Activated T-helper 1 cell treated with anti-CD3 and anti-CD28 coated beads, Interleukin-2, amount 50 U/mL, for 16 hours (primary cell): ENCODE data around the gene ARMC2.
"Not testable (repeated sequence)": the region's sequence is repeated elsewhere in the genome, so short reads cannot be mapped to it uniquely, and the experiment has no call there.

Experiments used
- DNase-seq, 2 donors: peaks; one replicate each; pipeline ENCODE4 v3.0.0-alpha.2; 2020; ENCODE audit warnings: low read depth in 1 of 2, low spot score in 1 of 2

The ARMC2 gene

DNA sequence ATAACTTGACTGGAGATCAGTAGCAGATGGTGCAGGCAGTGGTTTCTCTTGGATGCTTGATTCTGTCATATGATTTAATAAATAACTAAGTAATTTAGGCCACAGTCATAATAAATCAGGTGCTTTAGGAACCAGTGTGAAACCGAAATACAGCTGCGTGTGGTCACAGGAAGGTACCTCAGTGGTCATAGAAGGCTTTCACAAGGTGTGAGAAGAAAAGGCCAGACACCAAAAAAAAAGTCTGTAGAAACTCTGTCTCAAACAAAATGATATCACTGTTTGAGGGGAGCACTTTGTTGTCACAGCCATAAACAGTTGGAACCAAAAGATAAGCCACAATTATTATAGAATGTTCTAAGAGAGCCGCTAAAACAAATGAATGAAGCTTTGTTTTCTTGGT, 56.5 kb downstream of the ARMC2 start:
- no peak for DNase-seq

DNA sequence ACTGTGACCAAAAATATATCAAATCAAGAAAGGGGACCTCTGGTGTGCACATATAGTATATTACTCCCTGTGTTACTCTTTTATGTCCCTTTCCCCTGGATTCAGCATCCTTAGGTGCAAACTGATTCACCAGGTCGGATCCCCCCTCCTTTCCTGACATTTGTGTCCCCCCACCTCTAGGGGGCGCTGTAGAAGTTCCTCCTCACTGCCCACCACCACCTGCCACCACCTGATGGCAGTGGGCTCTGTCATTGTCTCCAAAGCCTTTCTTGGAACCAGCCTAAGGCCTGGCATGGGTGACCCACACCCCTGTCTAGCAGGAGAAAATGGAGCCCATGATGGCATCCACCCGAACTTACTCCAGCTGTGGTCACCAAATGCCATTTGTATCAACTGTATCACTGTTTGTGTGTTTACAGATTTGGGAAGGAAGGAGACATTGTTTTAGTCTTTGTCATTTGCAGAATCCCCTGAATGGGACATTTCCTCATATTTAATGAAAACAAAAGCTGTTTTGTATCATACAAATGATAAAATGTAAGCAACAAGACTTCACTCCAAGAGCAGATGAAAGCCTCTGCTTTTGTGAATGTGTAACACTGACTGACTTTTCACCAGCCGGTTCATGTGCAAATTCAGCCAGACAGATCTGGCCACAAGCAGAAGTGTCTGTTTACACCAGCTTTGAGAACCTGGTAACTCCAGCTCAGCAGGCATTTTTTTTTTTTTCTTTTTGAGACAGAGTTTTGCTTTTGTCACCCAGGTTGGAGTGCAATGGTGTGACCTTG, 66.2 kb downstream of the ARMC2 start:
- peak in 1 of 2 donors; percentile 6 for DNase-seq

DNA sequence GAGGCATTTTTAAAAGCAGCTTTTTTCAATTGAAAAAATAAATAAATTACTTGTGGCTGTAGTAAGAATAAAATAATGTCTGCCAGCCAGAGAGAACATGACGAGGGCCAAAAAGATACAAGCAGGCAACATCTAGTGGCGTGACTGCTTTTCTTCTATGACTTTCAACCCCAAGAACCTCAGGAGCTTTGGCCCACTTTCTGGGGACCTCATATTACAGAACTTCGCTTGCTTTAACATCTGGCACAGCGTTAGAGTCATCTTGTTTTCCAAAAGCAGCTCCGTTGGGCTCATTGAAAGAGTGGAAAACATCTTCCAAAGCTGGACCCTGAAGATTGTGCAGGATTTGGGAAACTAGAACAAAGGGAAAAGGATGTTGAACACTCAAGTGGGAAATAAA, 67.0 kb downstream of the ARMC2 start:
- DNase-seq = no peak

DNA sequence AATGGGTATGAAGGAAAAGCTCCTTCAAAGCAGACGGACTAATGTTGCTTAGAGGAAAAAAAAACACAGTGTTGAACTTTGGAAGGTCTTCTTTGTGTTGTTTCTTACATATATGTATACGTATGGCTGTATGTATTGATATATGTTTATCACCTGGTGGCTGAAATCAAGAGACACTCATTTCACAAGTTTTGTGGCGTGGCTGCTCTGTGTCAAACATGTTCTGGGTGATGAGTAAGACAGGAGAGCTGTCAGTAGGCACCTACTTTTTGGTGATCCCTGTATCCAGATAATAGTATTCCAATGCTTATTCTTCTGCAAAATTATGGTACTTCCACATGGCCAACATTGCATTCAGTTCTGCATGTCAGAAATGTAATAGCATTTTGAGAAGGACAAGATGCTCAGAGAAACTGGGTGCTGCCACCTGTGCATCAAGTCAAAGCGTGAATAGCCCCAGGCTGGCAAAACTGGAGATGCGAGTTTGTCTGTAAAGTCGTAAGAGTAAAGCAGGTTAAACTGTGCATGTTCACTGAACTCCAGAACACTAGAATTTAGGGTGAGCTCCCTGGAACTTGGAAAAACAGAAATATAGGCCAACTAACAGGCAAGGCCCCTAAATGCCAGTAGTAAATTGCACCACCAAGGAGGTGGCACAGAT, 67.9 kb downstream of the ARMC2 start:
- DNase-seq = no peak

DNA sequence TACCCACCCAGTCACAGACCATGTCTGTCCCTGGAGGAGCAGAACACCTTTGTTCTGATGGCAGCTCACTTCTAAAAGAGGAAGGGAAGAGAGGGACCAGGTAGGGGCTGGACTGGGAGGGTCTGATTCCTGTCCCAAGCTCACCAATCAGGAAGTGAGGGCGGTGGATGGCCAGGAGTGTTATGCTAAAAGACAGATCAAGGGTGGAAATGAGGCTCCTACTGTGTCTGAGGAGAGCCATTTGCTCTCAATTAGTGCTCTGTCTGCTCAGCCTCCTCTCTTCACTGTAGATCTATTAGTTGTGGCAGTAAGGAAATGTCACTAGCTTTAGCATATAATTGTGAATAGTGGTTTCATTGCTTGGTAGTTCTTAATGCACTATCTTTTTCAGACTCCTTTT, 72.5 kb downstream of the ARMC2 start:
- DNase-seq = no peak

DNA sequence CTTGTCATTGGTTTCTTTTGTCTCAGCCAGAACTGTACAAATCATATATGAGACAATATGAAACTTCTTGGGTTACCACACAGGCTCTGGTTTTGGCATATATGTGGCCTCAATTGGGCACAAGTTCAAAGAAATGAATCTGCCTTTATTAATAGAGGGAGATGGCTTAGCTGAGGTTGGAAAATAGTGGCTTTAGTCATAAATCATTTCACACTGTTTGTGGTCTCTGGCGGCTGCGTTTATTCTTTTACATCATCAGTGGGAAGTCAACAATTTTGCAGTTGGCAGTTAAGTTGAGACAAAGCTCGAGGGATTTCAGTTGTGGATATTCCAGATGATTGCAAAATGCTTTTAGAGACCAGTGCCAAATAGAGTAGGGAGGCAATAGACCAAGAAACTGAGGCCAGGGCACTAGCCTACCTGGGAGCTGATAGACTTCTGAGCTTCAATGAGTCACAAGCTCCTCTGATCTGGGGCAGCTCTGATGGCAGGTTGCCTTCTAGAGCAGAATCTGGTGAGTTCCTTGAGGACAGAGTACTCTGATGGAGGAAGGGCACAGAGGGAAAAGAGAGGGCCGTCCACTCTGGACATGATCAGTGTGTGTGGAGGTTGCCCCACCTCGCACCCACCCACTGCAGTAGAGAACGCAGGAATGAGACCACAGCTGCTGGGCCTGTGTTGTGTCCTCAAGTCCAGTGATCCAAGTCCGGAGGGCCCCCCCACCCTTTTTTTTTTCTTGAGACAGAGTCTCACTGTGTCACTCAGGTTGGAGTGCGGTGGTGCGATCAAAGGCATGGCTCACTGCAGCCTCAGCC, 73.5 kb downstream of the ARMC2 start:
- no peak for DNase-seq

DNA sequence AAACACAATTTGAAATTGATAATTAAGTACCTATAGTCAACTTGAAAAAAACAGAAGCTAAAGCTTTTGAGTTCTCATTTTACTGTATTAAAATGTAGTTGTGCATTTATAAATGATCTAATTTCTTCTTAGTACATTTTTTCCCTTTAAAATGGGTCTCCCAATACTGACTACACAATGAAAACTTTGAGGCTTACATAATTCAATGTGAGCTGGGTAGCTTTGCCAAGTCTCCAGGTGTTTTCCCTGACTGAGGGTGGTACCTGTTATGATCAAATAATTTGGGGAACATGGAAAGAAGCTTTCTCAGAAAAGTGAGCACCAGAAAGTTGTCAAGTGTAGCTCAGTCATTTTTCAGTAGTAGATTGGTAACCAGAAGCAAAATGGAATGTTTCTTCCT, 74.3 kb downstream of the ARMC2 start:
- no peak for DNase-seq

DNA sequence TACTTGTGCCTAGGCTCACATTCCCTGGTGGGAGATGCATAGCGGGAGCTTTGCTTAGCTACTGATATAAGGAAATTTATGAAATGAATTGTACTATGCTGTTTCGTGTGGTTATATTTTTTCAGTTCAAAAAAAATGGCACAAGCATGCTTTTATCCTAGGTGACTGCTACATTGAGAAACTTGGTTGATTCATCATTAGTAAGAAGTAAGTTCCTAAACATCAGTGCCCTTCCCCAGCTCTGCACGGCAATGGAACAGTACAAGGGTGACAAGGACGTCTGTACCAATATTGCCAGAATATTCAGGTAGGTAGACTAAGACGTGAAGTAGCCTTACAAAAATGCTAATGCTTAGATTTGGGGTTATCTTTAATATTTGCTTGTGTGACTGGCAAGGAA, 79.7 kb downstream of the ARMC2 start:
- DNase-seq = no peak

DNA sequence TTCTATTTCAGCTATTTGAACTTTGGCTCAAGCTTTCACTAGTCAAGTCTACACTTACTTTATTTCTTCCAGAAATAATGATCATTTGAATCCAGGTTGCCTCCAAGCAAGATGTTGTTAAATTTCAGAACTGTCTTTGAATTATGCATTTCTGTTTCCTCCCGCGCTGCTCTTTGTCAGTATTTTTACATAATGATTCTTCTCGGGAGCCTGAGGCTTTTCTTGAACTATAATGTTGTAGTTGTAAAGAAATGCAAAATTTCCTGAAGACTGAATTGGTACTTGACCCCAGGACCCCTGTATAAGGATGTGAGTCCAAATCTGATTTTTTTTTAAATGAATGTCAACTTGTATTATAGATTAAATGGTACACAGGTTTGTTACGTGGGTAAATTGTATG, 80.4 kb downstream of the ARMC2 start:
- no peak for DNase-seq

DNA sequence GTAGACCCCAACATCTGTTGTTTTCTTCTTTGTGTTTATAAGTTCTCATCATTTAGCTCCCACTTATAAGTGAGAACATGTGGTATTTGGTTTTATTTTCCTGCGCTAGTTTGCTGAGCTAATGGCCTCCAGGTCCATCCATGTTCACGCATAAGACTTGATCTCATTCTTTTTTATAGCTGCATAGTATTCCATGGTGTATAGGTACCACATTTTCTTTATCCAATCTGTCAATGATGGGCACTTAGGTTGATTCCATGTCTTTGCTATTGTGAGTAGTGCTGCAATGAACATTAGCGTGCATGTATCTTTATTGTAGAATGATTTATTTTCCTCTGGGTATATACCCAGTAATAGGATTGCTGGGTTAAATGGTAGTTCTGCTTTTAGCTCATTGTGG, 82.9 kb downstream of the ARMC2 start:
- DNase-seq = not testable (repeated sequence)

DNA sequence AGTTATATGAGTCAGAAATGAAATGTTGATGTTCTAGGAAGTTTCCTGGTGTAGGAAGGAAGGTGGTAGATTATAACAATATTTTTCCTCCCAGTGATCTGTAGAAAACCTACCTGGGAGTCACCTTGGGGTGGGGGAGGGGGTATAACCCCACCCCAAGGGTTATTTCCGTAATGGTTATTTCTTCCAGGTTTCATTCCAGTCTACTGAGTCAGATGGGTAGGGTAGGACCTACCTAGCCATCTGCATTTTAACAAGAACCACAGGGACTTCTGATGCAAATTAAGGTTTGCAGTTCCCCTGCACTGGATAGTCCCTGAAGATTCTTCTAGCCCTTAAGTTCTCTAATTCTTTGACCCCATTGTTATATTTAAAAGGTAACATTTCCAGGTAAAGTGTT, 88.9 kb downstream of the ARMC2 start:
- no peak for DNase-seq

DNA sequence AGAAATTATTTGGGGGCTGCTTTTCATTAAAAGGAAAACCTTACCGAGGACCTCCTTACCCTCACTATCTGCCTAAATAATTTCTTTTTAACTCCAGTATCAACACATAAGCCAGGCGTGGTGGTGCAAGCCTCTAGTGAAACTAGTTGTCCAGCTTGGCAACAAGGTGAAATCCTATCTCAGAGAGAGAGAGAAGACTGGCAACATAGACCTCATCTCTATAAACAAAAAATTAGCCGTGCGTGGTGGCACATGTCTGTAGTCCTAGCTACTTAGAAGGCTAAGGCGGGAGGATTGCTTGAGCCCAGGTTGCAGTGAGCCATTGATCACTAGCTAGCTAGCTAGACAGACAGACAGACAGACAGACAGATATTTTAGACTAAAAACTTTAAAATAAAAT, 92.5 kb downstream of the ARMC2 start:
- DNase-seq = no peak

DNA sequence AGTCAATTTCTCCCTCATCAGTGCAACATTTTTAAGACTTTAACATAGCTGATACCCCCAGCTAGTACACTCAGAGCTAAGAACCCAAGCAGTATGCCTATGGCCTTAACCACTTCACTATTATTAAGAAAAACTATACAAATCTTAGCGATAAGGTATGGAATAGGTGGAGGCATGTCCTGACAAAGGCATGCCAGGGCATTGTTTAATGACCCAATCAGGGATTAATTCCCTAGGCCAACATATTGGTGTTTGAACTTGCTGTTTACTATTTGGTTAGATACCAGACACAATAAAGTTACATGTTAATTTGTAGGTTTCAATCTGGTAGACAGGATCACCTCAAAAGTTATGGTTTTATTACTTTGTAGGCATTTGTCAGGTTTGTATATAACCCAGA, 93.1 kb downstream of the ARMC2 start:
- DNase-seq = no peak

DNA sequence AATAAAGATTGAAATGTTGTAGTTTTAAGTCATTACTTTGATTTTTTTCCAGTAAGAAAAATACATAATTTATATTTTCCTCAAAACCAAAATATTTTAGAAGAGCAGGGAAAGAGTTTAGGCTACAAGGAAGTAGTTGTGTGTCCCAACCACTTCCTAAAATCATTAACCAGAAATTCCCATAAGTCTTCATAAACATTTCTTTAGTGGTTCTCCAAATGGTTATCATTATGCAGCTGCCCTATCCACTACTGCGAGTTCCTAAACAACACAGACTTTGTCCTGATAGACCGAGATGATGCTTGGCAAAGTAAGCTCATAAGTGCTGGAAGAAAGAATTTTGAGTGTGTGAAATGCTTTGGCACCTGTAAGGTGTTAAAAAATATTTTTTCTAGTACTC, 93.6 kb downstream of the ARMC2 start:
- DNase-seq = no peak

DNA sequence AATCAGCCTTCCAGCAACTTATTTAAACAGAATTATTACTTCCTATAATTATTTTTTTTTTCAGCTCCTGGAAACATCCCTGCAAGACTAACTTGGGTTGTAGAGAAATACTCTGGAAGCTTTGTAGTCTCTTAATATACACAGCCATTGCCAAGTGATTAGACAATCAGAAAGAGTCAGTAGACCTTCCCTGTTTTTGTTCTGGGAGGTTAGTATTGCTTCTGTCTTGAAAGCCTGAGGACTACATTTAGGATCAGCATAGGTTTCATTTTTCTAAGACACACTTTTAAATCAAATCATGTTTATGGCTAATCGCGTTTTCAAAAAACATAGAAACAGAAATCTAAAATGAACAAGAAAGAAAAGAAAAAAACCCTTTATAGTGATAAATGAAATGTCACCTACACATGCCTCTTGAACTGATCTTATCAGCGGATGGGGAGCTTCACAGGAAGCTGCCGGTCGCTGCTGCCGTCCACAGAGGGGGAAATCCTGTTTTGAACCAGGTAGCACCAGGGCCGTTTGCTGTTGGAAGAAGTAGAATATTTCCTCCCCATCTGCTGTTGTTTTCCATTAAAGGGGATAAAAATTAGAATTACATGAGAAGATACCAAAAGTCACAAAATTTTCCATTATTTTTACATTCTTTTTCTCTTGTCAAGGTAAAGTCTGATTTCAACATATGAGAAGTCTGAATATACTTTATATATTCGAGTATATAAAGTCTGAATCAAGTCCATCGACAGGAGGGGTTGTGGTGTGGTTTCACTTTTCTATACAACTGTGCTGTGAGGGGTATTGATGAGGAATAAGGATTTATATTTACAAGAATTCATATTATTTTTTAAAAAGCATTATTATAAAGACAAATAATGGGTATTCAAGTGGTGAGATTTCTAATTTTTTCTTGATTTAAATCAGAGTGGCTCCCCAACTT, 94.6 kb downstream of the ARMC2 start:
- DNase-seq = peak; percentile 35

DNA sequence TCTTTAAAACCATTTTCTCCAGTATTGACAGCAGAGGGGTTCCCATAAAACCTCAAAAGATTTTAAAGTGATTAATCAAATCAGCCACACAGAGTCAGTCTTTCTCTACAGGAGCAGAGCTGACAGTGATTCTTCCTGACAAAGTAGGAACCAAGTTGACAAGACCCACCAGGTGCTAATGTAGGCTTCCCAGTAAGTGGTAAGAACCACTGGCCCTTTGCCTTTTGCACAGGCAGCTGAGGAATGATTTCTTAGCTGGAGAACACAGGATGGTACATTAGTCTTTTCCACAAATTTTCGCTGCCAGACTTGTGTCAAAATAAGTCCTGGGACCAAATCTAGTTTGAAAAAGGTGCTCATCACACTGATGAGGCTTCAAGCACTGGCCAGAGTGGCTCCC, 95.8 kb downstream of the ARMC2 start:
- no peak for DNase-seq

DNA sequence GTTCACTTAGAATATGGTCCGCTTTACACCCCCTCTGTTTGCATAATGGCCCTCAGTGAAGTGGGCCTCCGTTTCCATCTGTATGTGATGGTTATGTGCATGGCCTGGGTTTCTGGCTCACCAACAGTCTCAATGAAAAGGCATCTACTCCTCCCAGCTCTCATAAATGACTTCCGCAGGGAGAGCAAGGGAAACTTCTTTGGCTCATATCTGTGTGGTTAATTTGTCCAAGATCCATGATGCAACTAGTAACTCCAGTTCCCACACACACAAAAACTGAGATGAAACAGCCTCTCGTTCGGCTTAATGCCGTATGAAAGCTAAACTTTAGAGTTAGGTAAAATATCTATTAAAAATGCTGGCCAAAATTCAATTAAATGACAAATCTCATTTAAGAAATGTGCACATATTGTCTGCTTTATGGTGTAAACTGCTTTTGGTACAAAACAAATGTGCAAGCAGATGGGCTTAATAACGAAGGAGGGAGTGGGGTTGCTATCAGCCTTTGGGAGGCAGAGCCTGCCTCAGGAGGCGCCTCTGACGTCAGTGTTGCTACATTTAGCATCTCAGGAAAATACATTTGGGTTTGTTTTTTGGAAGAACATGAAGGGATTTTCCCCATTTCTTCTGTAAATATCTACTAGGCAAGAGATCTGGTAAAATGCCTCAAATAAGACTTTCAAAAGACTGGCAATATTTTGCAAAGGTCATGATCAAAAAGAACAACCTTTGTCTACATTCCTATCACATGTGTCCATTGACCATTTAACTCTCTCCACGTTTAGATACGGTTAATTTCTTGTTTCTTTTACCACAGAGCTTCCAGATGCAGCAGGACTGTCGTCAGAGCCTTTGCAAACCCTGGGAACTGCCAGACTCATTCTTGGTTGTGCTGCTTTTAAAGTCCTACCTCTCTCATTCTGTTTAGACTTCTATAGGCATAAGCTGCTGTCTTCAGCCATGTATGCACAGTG, 96.8 kb downstream of the ARMC2 start:
- DNase-seq = no peak

DNA sequence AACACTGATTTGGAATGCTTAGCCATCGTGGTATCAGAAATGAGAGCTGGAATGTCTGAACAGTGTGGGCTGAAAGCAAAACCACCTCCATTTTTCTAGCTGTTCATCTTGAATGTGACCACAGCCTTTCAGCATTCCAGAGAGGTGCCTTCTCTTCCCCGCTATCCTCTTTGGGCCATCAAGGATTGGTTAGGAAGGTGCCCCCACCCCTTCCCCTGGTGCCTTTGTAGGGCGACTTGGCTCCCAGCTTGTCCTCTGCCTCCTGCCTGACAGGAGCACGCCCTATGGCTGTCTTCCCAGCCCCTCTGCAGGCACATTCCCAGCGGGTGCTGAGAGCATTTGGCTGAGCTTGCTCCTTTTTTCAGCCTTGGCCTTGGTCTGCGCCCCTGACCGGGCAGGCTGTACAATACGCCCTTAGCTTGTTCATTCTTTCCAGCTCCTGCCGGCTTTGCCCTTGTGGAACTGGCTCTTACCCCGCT, 97.5 kb downstream of the ARMC2 start:
- no peak for DNase-seq

DNA sequence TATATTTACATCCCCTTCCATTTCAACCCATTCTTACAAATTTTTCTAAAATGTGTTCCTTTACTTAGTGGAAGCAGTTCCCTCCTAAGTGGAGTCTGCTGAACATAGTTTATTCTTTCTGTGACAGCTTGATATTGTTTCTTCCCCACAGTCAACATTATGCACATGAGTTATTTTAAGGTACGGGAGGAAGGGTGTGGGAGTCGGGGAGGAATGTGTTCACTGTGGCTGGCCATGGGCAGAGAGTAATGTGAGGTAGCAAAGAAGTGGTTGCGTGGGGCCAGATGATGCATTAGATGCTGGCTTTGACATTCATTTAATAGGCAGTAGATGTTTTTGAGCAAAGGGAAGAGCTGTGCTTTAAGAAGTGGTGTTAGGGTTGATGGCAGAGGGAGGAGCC, 98.5 kb downstream of the ARMC2 start:
- DNase-seq = no peak
